Stimulated activated CD4-positive, alpha-beta T cell treated with anti-CD3 and anti-CD28 coated beads, Interleukin-2, amount 100 ng/mL, for 4 hours (primary cell): ENCODE measurements around the gene GAREM1.
"Not testable (repeated sequence)": the region's sequence is repeated elsewhere in the genome, so short reads cannot be mapped to it uniquely, and the experiment has no call there.

Experiments used
- DNase-seq: peaks from one replicate; pipeline ENCODE4 v3.0.0-alpha.2; 2020; ENCODE audit warnings: low read depth

The GAREM1 gene

DNA sequence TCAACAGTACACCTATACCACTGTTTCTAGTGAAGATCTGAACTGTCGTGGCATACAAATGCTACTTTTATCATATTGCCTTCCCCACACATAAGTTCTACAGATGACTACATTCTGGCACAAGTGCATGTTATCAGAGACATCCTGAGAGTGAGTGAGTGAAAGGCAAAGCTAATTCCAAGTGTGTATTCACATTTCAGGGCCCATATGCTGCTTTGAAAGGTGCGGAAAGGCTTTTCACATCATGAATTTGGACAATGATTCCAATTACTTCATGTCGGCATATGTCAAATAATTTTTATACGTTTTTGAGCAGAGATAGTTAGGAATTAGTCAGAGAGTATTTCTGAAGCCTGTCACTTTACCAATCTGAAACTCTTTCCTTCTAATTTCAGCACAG, 101.7 kb downstream of the GAREM1 start:
- DNase-seq, result no peak

DNA sequence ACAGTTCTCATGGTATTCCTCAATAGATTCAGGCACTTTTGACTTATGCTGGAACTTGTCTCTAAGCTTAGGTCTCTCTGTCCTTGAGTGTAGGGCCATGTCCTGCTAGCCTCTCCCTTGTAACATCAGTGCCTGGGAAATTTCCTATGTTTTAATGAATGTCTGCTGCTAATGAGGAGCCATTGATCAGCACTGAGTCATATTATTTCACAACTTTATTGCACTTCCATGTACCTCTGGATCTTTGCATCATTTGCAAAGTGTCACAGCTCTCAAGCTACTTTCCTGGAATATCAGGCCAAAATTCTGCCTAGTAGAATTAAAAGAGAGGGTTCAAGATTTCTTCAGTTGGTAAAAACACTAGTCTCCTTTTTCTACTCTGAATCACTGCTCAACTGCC, 102.5 kb downstream of the GAREM1 start:
- DNase-seq, result no peak

DNA sequence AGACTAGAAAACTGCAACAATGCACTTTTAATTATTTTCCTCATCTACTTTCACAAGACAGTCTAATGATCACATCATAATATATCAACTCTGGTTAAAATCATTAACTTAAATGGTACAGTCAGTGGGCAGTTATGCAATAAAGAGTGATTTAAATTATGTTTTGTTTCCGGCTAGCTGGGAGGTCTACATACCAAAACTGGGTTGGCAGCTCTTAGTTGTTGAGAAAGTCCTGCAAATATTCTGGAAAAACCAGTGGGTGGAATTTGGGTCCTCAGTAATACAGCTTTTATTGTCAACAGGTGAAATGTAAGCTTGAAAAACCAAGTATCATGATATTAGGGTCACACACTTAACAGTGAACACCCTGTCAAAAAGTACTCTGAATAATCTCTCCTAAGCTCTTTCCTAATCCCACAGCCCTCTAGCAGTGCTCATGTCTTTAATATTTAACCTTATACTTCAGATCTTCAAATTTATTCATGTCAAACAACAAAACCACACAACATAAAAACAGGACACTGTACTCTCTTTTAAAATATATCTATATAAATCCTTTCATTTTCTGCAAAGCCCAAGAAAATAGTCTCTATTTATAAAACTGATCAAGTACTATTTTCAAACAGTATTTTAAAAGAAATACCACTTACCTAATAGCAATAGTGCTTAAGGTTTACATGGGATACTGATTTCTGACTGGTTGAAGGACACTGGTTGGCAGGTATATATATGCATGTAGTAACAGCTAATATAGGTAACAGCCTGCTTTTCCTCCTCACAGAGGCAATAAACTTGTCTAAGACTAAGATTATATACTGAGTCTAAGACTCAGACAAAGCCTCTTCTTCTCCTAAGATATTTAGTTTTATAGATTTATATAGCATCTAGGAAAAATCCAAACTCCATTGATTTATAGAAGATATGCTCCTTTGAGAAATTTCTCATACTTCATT, 103.8 kb downstream of the GAREM1 start:
- no peak for DNase-seq

DNA sequence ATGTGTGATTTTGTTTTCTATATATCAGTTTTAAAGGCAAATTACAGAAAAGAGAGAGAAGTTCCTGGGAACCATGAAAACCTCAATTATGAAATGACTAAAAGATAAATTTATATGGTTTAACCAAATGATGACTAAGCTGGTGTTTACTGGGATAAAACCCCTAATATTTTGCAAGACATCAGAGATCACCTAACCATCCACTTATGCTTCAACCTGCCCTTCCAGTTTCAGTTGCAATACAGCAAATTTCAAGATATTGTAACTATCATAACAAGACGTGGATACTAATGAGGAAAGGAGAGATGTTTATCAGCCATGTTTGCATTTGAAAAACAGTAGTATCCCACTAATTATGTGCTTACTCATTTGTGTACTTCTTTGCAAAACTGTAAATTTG, 108.2 kb downstream of the GAREM1 start:
- DNase-seq, result no peak

DNA sequence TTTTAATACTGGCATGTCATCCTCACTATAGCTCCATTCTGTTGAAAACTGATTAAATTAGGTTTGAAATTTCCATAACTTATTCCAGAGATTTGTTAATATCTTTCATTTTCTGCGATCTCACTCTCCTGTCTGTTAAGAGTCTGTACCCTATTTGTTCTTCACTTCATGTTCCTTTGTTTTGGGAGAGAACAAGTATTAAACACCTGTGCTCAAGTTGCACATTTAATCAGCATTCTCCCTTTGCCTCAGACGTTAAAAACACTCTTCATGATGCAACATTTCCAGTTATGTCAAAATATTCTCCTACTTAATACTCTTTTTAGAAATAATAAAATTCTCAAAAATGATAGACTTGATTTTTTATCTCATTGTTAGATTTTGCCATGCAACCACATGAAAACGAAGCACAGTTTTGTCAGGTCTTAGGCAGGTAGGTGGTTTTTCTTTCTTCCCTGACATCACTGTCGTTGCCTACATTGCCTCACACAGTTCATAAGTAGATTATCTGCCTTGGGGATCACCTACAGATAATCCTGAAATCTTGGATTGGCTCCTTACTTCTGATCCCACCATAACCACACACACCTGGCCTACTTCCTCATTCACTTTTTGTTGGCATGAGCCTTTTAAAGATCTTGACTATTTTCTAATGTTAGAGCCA, 109.9 kb downstream of the GAREM1 start:
- no peak for DNase-seq

DNA sequence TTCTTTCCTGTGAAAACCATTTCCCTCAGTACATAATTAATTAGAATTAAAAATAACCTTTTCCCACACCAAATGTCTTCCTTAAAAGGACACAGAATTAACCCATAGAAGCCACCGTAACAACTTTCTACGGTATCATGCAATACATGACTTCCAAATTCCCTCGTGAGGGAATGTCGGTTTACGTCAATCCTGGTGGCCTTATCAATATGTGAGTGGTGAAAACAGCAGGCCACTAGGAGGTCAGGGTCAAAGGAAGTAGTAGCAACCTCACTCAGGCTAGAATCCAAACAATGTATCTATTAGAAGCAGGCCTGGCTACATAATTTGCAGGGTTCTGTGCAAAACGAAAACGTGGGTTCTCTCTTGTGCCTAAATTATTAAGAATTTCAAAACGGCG, 112.2 kb downstream of the GAREM1 start:
- DNase-seq, result no peak

DNA sequence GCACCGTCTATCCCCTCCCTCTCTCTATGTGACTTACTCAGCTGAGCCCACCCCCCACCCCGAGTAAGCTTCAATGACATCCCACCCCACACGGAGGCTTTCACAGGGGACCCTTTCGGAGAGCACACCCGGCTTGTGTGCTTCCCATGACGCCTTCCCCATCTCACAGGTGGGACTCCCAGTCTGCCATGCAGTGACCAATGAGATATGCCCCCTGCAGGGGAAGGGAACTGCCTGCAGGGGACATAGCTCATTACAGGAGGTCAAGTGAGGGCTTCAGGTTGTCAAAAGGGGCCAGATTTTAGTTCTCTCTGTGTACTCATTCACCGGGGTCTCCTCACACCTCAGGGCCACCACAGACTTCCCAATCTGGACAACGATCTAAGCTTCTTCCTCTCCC, 112.6 kb downstream of the GAREM1 start:
- DNase-seq, result no peak

DNA sequence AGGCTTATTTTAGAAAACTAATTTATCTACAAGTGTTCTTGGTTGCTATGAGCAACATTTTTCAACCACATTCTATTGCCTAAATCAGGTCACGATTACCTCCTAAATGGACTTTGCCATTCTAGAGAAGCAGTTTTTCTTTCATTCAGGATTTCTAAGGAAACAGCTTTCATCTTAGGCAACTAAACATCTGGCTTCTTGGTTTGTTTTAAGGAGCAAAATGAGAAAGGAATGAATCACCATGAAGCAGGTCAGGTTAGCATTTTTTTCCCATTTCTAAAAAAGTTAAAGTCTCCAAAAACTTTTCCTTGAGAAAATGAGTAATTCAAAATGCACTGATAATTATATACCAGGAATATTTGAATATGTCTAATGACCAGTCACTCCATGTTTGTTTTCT, 114.8 kb downstream of the GAREM1 start:
- no peak for DNase-seq

DNA sequence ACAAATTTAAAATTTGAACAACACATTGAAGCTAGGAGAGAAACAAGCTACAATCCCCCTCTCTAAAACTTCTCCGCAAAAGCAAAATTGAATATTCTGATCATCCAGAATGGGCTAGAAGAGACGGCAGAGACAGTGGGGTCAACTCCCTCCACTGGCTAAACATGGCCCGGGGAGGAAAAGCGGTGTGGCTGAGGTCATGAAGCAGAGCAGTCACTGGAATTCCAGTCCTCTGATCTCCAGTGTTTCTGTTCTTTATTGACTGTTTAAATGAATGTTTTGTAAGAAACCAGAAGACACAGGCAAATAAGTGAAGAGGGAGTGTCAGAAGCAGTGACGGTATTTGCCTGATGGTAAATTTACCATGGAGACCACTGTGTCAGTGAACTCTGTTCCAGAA, 116.2 kb downstream of the GAREM1 start:
- no peak for DNase-seq

DNA sequence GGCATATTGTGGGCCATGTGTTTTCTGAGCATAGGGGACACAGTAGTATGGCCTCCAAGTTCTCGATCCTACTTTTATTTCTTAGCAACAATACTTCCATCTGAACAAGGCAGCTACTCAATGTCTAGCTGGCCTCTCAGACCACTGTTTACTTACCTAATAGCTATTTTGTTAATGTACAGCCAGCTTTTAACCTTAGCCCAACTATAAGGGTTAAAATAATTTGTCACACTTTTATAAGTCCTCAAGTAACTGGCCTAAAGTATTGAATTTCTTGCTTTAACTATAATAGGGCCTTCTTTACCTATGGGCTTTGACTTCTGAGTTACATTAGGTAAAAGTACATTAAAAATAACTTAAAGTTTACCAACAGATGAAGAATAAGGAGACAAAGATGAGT, 117.4 kb downstream of the GAREM1 start:
- no peak for DNase-seq

DNA sequence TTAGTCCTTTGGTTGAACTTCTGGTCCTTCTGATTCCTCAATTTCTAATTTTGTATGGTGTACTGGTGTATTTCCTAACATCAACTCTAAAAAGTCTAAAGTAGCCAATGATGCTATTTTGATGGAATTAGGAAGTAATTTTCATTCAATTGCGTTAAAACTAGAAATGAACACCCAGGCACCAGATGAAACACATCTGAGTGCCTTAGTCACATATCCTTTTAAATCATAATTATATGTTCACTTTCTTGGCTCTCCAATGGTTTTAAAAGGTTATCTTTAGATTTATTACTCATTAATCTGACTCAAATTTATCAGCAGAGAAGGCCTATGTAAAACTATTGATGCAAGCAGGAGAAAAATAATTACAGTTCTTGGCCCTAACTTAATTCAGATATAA, 119.7 kb downstream of the GAREM1 start:
- no peak for DNase-seq

DNA sequence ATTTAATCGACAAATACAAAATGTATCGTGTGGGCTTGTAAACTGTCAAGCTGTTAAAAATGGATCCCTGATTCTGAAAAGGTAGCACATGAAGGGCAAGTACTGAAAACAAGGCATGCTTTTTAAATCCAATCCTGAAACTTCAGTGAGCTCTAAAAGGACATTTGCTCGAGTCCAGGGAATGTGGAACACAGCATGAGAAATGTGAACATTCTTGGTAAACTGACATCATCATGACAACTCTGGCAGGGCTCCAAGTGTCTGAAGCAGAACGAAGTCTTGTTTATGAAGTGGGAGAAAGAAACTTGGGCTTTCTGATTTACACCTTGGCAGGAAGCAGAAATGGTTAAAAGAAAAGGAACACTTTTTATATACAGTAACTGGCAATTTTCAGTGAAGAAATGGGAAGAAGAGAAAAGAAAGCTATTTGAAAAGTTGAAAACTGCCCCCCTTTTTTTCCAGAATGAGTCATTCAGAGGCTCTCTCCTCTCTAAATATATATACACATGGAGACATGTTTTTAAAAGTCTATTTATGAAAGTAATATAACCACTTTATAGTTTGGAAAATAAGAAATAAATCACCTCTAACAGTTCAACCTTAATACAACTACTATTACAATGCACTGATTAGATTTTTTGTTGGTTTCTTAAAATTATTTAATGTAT, 120.8 kb downstream of the GAREM1 start:
- DNase-seq, result no peak

DNA sequence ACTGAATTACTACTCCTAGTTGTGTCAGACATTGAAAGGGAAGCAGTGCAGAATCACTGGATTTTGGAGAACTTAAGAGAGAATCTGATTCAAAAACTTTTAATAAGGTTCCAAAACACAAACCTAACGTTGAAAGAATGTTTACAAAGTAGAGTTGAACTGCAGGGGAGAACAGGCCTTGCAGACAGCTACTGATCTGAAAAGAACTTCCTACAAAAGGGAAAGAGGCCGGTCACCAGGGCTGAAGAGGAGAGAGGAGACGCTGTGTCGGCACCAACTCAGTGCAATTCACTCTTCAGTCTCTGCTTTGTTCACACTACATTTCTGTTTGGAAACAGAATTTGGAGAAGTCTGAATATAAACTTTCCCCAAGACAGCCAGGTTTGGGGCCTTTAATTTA, 124.0 kb downstream of the GAREM1 start:
- DNase-seq, result no peak

DNA sequence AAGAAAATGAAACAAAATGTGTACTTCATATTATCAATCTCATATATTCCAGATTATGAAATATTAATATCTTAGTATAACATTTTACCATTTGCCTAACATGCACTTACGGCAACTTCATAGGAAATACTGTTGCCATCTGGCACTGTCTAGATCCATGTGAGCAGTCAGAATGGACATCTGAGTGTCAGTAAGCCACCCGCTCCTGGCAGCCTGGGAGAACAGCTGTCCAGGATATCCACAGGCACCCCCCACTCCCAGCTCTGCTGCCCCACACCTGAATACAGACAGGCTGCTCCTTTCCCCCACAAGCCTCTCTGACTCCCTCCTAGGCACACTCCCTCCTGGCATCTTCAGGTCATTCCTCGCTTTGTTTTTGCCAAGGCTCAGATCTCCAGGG, 127.0 kb downstream of the GAREM1 start:
- DNase-seq, result no peak

DNA sequence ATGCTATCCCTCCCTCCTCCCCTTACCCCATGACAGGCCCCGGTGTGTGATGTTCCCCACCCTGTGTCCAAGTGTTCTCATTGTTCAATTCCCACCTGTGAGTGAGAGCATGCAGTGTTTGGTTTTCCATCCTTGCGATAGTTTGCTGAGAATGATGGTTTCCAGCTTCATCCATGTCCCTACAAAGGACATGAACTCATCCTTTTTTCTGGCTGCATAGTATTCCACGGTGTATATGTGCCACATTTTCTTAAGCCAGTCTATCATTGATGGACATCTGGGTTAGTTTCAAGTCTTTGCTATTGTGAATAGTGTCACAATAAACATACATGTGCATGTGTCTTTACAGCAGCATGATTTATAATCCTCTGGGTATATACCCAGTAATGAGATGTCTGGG, 129.6 kb downstream of the GAREM1 start:
- not testable (repeated sequence) for DNase-seq

DNA sequence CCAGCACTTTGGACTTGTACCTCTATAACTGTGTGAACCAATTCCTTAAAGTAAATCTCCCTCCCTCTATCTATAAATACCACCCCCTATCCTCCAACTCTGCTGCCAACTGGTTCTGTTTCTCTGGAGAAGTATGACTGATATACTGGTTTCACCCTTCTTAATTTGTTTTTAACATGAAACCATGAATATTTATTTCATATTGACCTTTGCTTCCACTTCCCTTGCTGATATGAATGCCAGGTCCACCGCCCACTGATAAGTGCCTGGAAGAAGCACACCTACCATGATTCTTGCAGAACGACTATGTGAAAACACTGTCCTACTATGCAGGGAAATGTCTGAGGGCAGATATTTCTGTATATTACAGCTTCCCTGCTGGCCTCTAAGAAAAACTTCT, 131.6 kb downstream of the GAREM1 start:
- DNase-seq, result no peak

DNA sequence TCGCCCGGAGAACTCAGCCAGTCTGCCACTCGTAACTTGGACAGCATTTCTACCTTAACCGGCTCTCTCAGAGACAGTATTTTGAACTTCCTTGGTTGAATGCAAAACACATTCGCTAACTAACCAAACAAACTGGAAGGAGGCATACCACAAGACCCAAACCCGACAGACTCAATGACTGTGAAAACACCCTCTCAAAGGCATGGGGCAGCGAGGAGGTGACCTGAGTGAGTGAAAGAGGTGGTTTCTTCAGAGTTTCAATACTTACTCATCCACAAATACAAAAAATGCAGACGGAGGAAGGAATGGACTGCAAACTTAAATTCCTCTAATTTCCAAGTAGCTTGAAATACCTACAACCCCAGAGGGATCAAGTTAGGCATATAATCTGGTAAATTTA, 132.9 kb downstream of the GAREM1 start:
- no peak for DNase-seq

DNA sequence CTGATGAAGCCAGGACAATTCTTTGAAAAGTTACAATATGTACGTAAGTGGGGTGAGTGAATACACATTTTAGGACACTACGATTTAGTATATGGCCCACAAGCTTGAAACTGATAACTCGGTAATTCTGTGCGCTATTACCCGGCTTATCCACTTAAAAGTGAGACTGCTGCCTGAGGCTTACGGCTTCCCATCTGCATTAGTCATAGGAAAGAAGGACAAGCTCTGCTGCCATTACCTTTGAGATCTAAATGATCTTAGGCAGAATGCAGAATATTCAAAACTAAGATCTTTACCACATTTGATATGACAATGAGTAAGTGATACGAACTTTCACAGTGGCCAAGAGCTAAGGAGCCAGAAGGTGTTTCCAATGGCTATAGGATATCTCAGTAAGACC, 133.3 kb downstream of the GAREM1 start:
- no peak for DNase-seq

DNA sequence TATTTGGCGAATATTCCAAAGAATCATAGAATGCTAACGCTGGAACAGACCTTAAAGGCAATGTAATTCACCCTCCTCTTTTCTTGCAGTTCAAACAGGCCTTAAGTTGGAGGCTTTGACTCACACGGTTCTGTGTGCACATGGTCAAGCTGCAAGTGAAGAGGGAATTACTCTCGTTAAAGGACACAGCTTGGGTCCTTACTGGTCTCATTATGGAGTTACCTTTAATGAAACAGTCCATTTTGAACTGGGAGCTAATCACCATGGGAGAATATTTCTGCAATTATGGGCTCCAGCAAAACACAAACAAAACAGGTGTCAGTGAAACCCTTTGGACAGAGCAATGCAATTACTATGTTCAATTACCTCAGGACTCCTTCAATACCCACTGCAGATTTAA, 135.5 kb downstream of the GAREM1 start:
- no peak for DNase-seq

DNA sequence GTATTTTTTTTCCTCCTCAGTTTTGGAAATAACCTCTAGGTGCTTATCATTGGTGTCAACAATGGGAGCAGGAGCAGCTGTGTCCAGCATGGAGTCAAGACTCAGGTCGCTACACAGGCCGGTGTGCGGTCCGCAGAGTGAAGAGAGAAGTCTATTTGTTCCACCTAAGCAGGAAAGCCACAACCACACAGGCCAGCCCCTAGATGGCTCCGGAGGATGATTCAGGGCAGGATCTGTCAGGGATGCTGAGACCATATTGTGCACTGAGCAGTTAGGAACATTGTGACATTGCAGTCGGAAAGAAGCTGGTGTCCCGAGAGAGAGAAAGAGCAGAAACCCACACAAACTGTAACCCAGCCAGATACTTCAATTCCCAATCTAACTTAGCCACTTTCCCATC, 136.9 kb downstream of the GAREM1 start:
- DNase-seq, result no peak

DNA sequence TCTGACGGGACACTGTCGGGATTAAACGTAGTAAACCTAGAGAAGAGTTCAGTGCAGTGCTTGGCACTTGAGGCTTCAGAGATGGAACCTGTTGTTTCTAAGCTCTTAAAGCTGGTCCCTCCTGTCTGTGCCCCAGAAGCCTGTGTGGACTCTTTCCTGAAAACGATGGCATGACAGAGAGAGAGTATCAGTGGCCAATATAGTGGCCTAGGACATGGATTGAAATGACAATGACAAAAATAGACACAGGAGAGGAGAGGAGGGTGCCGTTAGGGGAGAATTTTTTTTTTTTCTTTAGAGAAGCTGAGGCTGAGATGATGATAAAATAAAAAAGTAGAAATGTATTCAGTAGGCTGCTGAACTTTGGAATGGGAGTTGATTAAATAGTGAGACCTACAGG, 138.0 kb downstream of the GAREM1 start:
- DNase-seq, result no peak

DNA sequence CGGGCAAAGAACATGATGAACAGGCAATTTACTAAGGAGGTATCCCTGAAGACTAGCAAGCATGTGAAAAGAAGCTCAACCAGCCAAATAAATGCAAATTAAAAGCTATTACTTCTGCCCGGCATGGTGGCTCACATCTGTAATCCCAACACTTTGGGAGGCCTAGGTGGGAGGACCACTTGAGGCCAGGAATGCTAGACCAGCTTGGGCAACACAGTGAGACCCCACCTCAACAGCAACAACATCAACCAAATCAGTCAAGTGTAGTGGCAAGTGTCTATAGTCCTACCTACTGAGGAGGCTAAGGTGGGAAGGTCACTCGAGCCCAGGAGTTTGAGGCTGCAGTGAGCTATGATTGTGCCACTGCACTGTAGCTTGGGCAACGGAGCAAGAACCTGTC, 141.7 kb downstream of the GAREM1 start:
- DNase-seq, result no peak

DNA sequence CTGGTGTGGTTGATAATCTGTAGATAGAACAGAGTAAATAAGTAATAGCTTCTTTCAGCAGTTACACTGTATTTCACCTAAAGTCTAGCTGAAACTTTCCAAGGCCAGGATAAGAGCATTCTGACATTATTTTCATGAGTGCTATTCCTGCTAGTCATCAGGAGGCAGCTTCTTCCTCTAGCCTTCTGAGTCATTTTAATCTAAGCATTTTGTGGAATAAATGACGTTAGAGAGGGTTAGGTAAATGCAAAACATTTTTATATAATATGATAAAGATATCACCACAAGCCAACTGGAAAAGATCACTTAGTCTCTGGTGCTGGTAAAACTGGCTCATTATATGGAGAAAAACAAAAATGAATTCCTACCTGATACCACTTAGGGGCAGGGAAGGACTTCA, 142.3 kb downstream of the GAREM1 start:
- DNase-seq, result no peak
